ENCODE data around the gene NUDT4. TPM values are rescaled to one million over a fixed set of nuclear protein-coding genes. Genes with fewer than 3 reads are reported as not detected.

NUDT4 gene
- total and polyA plus RNA-seq, 10 of the 15 experiments (the other 5 are each of a cell fraction or from before 2014, with no cell fraction given): 26.6 to 91.6 (median 63.1) TPM

DNA sequence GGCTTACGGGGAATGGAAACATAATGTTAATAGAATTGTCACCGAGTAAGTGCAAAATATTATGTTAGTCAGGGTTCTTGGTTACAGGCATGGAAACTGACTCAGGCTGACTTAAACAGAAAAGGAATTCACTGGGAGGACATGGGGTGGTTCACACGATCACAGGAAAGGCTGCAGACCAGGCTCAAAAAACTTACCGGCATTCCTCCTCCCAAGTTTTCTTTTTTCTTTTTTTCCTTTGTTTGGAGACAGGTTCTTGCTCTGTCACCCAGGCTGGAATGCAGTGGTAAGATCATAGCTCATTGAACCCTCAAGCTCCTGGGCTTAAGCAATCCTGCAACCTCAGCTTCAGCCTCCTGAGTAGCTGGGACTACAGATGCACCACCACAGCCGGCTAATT, 75.9 kb downstream of the NUDT4 start:
- no peak overlapping the region for H2AFZ ChIP-seq (ENCODE audit: control insufficient read depth, low read depth, low read length)
- in situ Hi-C loops (cut with MboI): no loop called here
- no peaks in the 10 kb centered on the region for H3K27me3 ChIP-seq (replicated peaks in 1 of 2; ENCODE audit: control insufficient read depth in 2 of 2, insufficient read depth in 2 of 2, low read length in 1 of 2)
- no peak for ATAC-seq
- H3K9me3 ChIP-seq (replicated peaks; ENCODE audit: control insufficient read depth, insufficient read depth, low read length): no peaks in the 10 kb centered on the region
- BruUV-seq (replicated peaks): no TSS peak
- POLR2A ChIA-PET: no interaction called here
- H3K4me2 ChIP-seq (ENCODE audit: control insufficient read depth, insufficient read depth): no peak overlapping the region
- H3K4me1 ChIP-seq (ENCODE audit: control insufficient read depth, insufficient read depth, low read length): peaks cover 4% of the 10 kb centered on the region; the same call in 1 of the 2 replicates
- DNase-seq (ENCODE audit: low read depth, low spot score): no peak
- CTCF ChIA-PET: interaction anchor here (1.6 kb wide), 1 partner anchor 56 kb away, joined by 3 read pairs; no protein-coding TSS in a partner anchor
- no peaks in the 10 kb centered on the region for H3K36me3 ChIP-seq (ENCODE audit: control insufficient read depth in 2 of 2, insufficient read depth in 2 of 2, low read length in 1 of 2)
- WGBS (ENCODE audit: insufficient coverage, insufficient replicate concordance, low lambda C conversion rate, missing lambda C conversion rate): 94% methylated on average over 5 of the region's 5 CpGs
- FAIRE-seq: no peak
- TF ChIP-seq SP1 (IDR thresholded peaks at IDR 0.05; ENCODE audit: low read depth, low read length): no peak
- no peak for TF ChIP-seq HCFC1 (IDR thresholded peaks at IDR 0.05; ENCODE audit: low read length)
- TF ChIP-seq TCF3 (IDR thresholded peaks at IDR 0.05; ENCODE audit: borderline replicate concordance, insufficient read depth, low read depth, low read length): no peak
- no peak for TF ChIP-seq FOXK2 (IDR thresholded peaks at IDR 0.05)
- TF ChIP-seq, protein P1, sequence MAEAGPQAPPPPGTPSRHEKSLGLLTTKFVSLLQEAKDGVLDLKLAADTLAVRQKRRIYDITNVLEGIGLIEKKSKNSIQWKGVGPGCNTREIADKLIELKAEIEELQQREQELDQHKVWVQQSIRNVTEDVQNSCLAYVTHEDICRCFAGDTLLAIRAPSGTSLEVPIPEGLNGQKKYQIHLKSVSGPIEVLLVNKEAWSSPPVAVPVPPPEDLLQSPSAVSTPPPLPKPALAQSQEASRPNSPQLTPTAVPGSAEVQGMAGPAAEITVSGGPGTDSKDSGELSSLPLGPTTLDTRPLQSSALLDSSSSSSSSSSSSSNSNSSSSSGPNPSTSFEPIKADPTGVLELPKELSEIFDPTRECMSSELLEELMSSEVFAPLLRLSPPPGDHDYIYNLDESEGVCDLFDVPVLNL (IDR thresholded peaks at IDR 0.05; ENCODE audit: low read depth, low read length): no peak
- no peak for TF ChIP-seq TARDBP (IDR thresholded peaks at IDR 0.05; ENCODE audit: borderline replicate concordance)
- RAD21 ChIA-PET (ENCODE audit: unreplicated experiment): no interaction called here
- H3K9ac ChIP-seq (ENCODE audit: control insufficient read depth, insufficient read depth, low read length): no peak overlapping the region
- H3K79me2 ChIP-seq (ENCODE audit: control insufficient read depth, insufficient read depth, low read length): no peaks in the 10 kb centered on the region
- H4K20me1 ChIP-seq (ENCODE audit: control insufficient read depth, insufficient read depth): no peaks in the 10 kb centered on the region
- H3K27ac ChIP-seq (ENCODE audit: control insufficient read depth, insufficient read depth): no peak overlapping the region
- H3K4me3 ChIP-seq: no peak overlapping the region
- SMC1A ChIA-PET (ENCODE audit: uncharacterized antibody, unreplicated experiment): interaction anchor here (0.6 to 1.4 kb wide), 3 partner anchors 11 to 530 kb away, joined by 3 to 4 read pairs (median 4); no protein-coding TSS in a partner anchor
- intact Hi-C loops (cut with micrococcal nuclease; ENCODE audit: unreplicated experiment): no loop called here

DNA sequence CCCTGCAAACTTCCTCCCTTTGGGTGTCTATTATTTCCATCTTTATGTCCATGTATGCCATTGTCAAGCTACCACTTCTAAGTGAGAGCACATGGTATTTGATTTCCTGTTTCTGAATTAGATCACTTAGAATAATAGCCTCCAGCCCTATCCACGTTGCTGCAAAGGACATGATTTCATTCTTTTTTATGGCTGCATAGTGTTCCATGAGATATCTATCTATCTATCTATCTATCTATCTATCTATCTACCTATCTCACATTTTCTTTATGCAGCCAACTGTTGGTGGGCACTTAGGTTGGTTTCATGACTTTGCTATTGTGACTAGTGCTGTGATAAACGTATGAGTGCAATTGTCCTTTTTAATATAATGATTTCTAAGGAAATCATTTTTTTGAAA, 78.4 kb downstream of the NUDT4 start:
- ChIA-PET SMC1A (ENCODE audit: uncharacterized antibody, unreplicated experiment) (no interaction called here), CTCF (no interaction called here), RAD21 (ENCODE audit: unreplicated experiment) (no interaction called here), POLR2A (no interaction called here)
- Histone ChIP-seq H3K27ac (ENCODE audit: control insufficient read depth, insufficient read depth) (no peak overlapping the region), H3K36me3 (ENCODE audit: control insufficient read depth in 2 of 2, insufficient read depth in 2 of 2, low read length in 1 of 2) (no peaks in the 10 kb centered on the region), H2AFZ (ENCODE audit: control insufficient read depth, low read depth, low read length) (no peak overlapping the region), H4K20me1 (ENCODE audit: control insufficient read depth, insufficient read depth) (no peaks in the 10 kb centered on the region), H3K4me3 (no peak overlapping the region), H3K27me3 (replicated peaks in 1 of 2; ENCODE audit: control insufficient read depth in 2 of 2, insufficient read depth in 2 of 2, low read length in 1 of 2) (no peaks in the 10 kb centered on the region), H3K4me2 (ENCODE audit: control insufficient read depth, insufficient read depth) (no peak overlapping the region), H3K9ac (ENCODE audit: control insufficient read depth, insufficient read depth, low read length) (no peak overlapping the region), H3K79me2 (ENCODE audit: control insufficient read depth, insufficient read depth, low read length) (no peaks in the 10 kb centered on the region), H3K9me3 (replicated peaks; ENCODE audit: control insufficient read depth, insufficient read depth, low read length) (no peaks in the 10 kb centered on the region), H3K4me1 (ENCODE audit: control insufficient read depth, insufficient read depth, low read length) (no peaks in the 10 kb centered on the region)
- intact Hi-C loops (cut with micrococcal nuclease; ENCODE audit: unreplicated experiment): no loop called here
- BruUV-seq (replicated peaks): no TSS peak
- FAIRE-seq: no peak
- no peak for ATAC-seq
- 47% methylated on average over 2 of the region's 2 CpGs for WGBS (ENCODE audit: insufficient coverage, insufficient replicate concordance, low lambda C conversion rate, missing lambda C conversion rate)
- in situ Hi-C loops (cut with MboI): no loop called here
- no peak for DNase-seq (ENCODE audit: low read depth, low spot score)
- TF ChIP-seq, protein P2, sequence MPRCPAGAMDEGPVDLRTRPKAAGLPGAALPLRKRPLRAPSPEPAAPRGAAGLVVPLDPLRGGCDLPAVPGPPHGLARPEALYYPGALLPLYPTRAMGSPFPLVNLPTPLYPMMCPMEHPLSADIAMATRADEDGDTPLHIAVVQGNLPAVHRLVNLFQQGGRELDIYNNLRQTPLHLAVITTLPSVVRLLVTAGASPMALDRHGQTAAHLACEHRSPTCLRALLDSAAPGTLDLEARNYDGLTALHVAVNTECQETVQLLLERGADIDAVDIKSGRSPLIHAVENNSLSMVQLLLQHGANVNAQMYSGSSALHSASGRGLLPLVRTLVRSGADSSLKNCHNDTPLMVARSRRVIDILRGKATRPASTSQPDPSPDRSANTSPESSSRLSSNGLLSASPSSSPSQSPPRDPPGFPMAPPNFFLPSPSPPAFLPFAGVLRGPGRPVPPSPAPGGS (IDR thresholded peaks at IDR 0.05; ENCODE audit: borderline replicate concordance, insufficient read depth, low read depth, low read length, poor library complexity, severe bottlenecking): no peak
- TF ChIP-seq ZZZ3 (IDR thresholded peaks at IDR 0.05; ENCODE audit: control insufficient read depth, insufficient read length, low read depth): no peak
- TF ChIP-seq KDM1A (IDR thresholded peaks at IDR 0.05; ENCODE audit: borderline replicate concordance): no peak
- no peak for TF ChIP-seq MYB (IDR thresholded peaks at IDR 0.05; ENCODE audit: borderline replicate concordance, low read depth, low read length)
- no peak for TF ChIP-seq SP1 (IDR thresholded peaks at IDR 0.05; ENCODE audit: low read depth, low read length)
- no peak for TF ChIP-seq GABPA (IDR thresholded peaks at IDR 0.05; ENCODE audit: low read depth)
- TF ChIP-seq, protein P3, sequence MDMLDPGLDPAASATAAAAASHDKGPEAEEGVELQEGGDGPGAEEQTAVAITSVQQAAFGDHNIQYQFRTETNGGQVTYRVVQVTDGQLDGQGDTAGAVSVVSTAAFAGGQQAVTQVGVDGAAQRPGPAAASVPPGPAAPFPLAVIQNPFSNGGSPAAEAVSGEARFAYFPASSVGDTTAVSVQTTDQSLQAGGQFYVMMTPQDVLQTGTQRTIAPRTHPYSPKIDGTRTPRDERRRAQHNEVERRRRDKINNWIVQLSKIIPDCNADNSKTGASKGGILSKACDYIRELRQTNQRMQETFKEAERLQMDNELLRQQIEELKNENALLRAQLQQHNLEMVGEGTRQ (IDR thresholded peaks at IDR 0.05; ENCODE audit: borderline replicate concordance, low read depth, low read length): no peak

All from GM12878 (cell line).